OCI-LY1 (cell line): Measurements from ENCODE around the gene KLF3.

Experiments
- H2AFZ ChIP-seq: fragments of 200-600 bp; sonication (generic), shearing (Covaris generic); 2 replicates; pipeline ENCODE4 v1.6.0; 2014; ENCODE audit warnings: antibody characterized with exemption, mild to moderate bottlenecking, low read length
- H3F3A ChIP-seq: fragments of 200-600 bp; sonication (generic), shearing (Covaris generic); 2 replicates; pipeline ENCODE4 v1.6.0; 2014; ENCODE audit warnings: mild to moderate bottlenecking, antibody characterized with exemption, low read length, moderate library complexity; ENCODE audit not compliant: insufficient read depth
- H3K27ac ChIP-seq: fragments of 200-600 bp; sonication (generic); 2 replicates; pipeline ENCODE4 v1.5.1; 2014; ENCODE audit warnings: low read length, mixed run types, mild to moderate bottlenecking, low read depth; ENCODE audit not compliant: poor library complexity, severe bottlenecking
- H3K27me3 ChIP-seq: fragments of 200-600 bp; sonication (generic); 2 replicates; pipeline ENCODE4 v1.6.0; 2014; ENCODE audit warnings: antibody characterized with exemption, mild to moderate bottlenecking, low read length, moderate library complexity; ENCODE audit not compliant: insufficient read depth
- H3K36me3 ChIP-seq: fragments of 200-600 bp; sonication (generic); 2 replicates; pipeline ENCODE4 v1.6.1; 2014; ENCODE audit warnings: mild to moderate bottlenecking, antibody characterized with exemption, low read length, moderate library complexity, mixed read lengths; ENCODE audit not compliant: insufficient read depth
- H3K4me1 ChIP-seq: fragments of 200-600 bp; sonication (generic); 2 replicates; pipeline ENCODE4 v1.5.1; 2014; ENCODE audit warnings: mild to moderate bottlenecking, low read length, moderate library complexity; ENCODE audit not compliant: insufficient read depth, severe bottlenecking
- H3K4me2 ChIP-seq: fragments of 200-600 bp; sonication (generic), shearing (Covaris generic); 2 replicates; pipeline ENCODE4 v1.6.1; 2014; ENCODE audit warnings: low read length
- H3K4me3 ChIP-seq: fragments of 200-600 bp; sonication (generic); 2 replicates; pipeline ENCODE4 v1.5.1; 2014; ENCODE audit warnings: low read length, low read depth, mild to moderate bottlenecking, mixed read lengths; ENCODE audit not compliant: poor library complexity, severe bottlenecking
- H3K79me2 ChIP-seq: fragments of 200-600 bp; shearing (Covaris generic); 2 replicates; pipeline ENCODE4 v1.6.1; 2016; ENCODE audit warnings: mixed run types, low read length, mixed read lengths; ENCODE audit not compliant: insufficient read depth
- H3K9ac ChIP-seq: fragments of 200-600 bp; sonication (generic), shearing (Covaris generic); 2 replicates; pipeline ENCODE4 v1.6.1; 2014; ENCODE audit warnings: mild to moderate bottlenecking, low read length, mixed read lengths
- H3K9me2 ChIP-seq: fragments of 200-600 bp; sonication (generic), shearing (Covaris generic); 2 replicates; pipeline ENCODE4 v1.6.1; 2014; ENCODE audit warnings: low read depth, mild to moderate bottlenecking, low read length, mixed read lengths
- H3K9me3 ChIP-seq: fragments of 200-600 bp; shearing (Covaris generic); 2 replicates; pipeline ENCODE4 v1.6.1; 2014; ENCODE audit warnings: low read length, mixed read lengths
- H4K20me1 ChIP-seq: fragments of 200-600 bp; sonication (generic), shearing (Covaris generic); 2 replicates; pipeline ENCODE4 v1.6.0; 2016; ENCODE audit warnings: mild to moderate bottlenecking, low read length; ENCODE audit not compliant: insufficient read depth
- CTCF ChIP-seq: fragments of 200-600 bp; sonication (generic), shearing (Covaris generic); IDR thresholded peaks from 2 replicates; pipeline ENCODE4 v1.5.1; 2017; ENCODE audit warnings: mild to moderate bottlenecking, antibody characterized with exemption, low read length, moderate library complexity, mixed read lengths
- EZH2 ChIP-seq: fragments of 200-600 bp; sonication (generic), shearing (Covaris generic); IDR thresholded peaks from 2 replicates; pipeline ENCODE4 v1.8.0; 2017; ENCODE audit warnings: borderline replicate concordance, mixed run types, mild to moderate bottlenecking, antibody characterized with exemption, low read length, moderate library complexity, mixed read lengths

Gene KLF3

GRCh38 chr4:38745881-38746280 is 81.9 kb downstream of the KLF3 start:
- no peak overlapping the region for H3K4me2 ChIP-seq
- no peak overlapping the region for H3K27ac ChIP-seq
- TF ChIP-seq EZH2 (no peak), CTCF (no peak)
- H3K4me1 ChIP-seq, result no peaks in the 10 kb centered on the region
- no peak overlapping the region for H3K9ac ChIP-seq
- no peaks in the 10 kb centered on the region for H3F3A ChIP-seq
- H3K4me3 ChIP-seq, result no peak overlapping the region
- peaks cover 17% of the 10 kb centered on the region for H3K9me3 ChIP-seq
- no peaks in the 10 kb centered on the region for H3K27me3 ChIP-seq
- H4K20me1 ChIP-seq, result no peaks in the 10 kb centered on the region
- no peaks in the 10 kb centered on the region; the same call in 1 of the 2 replicates for H3K36me3 ChIP-seq
- no peak overlapping the region for H2AFZ ChIP-seq
- no peaks in the 10 kb centered on the region for H3K9me2 ChIP-seq
- H3K79me2 ChIP-seq, result no peaks in the 10 kb centered on the region

DNA sequence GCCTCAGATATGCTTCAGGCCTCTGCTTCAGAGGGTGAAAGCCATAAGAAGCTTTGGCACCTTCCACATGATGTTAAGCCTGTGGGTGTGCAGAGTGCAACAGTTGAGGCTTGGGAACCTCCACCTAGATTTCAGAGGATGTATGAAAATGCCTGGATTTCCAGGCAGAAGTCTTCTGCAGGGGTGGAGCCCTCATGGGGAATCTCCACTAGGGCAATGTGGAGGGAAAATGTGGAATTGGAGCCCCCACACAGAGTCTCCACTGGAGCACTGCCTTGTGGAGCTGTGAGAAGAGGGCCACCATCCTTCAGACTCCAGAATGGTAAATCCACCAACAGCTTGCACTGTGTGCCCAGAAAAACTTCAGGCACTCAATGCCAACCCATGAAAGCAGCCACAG is 83.6 kb downstream of the KLF3 start:
- H3K9ac ChIP-seq, result no peak overlapping the region
- TF ChIP-seq CTCF (no peak), EZH2 (no peak)
- H3K4me1 ChIP-seq, result peaks cover 8% of the 10 kb centered on the region
- no peak overlapping the region for H3K27ac ChIP-seq
- no peaks in the 10 kb centered on the region for H4K20me1 ChIP-seq
- H2AFZ ChIP-seq, result no peak overlapping the region
- H3K79me2 ChIP-seq, result no peaks in the 10 kb centered on the region
- H3K27me3 ChIP-seq, result no peaks in the 10 kb centered on the region
- H3K4me3 ChIP-seq, result no peak overlapping the region
- no peaks in the 10 kb centered on the region for H3K9me2 ChIP-seq
- no peaks in the 10 kb centered on the region; the same call in 1 of the 2 replicates for H3K36me3 ChIP-seq
- H3K4me2 ChIP-seq, result no peak overlapping the region
- H3K9me3 ChIP-seq, result peaks cover 17% of the 10 kb centered on the region
- H3F3A ChIP-seq, result no peaks in the 10 kb centered on the region

GRCh38 chr4:38749336-38749735 is 85.3 kb downstream of the KLF3 start:
- Histone ChIP-seq H3K36me3 (no peaks in the 10 kb centered on the region; the same call in 1 of the 2 replicates), H3K9me2 (no peaks in the 10 kb centered on the region), H3K9ac (no peak overlapping the region), H3K4me1 (peaks cover 12% of the 10 kb centered on the region), H3K9me3 (peaks cover 17% of the 10 kb centered on the region), H3K79me2 (no peaks in the 10 kb centered on the region), H3K27ac (no peak overlapping the region), H4K20me1 (no peaks in the 10 kb centered on the region), H2AFZ (no peak overlapping the region), H3K4me2 (no peak overlapping the region), H3K4me3 (no peak overlapping the region), H3F3A (no peaks in the 10 kb centered on the region), H3K27me3 (no peaks in the 10 kb centered on the region)
- no peak for TF ChIP-seq EZH2
- TF ChIP-seq CTCF, result no peak
